Hepatocyte (in vitro differentiated cells): ENCODE measurements around the gene CACNB4.

Experiments used
- CTCF ChIP-seq: fragments of 200-600 bp; sonication (generic); IDR thresholded peaks from 2 replicates; pipeline ENCODE4 v1.5.1; 2016; ENCODE audit warnings: antibody characterized with exemption, mild to moderate bottlenecking; ENCODE audit not compliant: poor library complexity
- EZH2 ChIP-seq: fragments of 200-600 bp; sonication (generic); IDR thresholded peaks from 2 replicates; pipeline ENCODE4 v1.6.1; 2016; ENCODE audit warnings: antibody characterized with exemption, mild to moderate bottlenecking, borderline replicate concordance

- TF ChIP-seq CTCF (no peak), EZH2 (no peak)
Observed at GRCh38 chr2:151931030-151931611, 167.7 kb downstream of the CACNB4 start.
